ENCODE results near the gene MIER3.

Gene MIER3

GRCh38 chr5:56898213-56898612 lies 53.7 kb downstream of the MIER3 start:
- DNase-seq (ENCODE audit: low read depth in 2 of 2), result no peak

DNA sequence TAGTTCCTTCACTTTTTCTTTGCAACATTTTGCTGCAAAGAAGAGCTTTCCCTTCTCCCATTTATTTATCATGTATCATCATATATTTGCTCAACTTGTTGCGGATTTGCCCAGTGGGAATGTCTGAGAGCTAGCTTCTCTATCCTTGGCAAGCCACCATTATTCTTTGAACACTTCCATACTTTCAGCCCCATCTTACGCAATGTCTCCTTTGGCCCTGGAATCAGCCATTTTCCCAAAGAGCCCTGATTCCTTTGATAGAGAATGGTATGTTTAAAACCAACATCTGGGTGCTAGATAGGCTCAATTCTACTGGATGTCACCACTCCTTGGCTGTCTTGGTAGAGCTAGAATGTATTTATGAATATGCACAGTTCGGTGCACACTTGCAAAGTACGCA lies 55.2 kb downstream of the MIER3 start:
- no peak for DNase-seq (ENCODE audit: low read depth in 2 of 2)

DNA sequence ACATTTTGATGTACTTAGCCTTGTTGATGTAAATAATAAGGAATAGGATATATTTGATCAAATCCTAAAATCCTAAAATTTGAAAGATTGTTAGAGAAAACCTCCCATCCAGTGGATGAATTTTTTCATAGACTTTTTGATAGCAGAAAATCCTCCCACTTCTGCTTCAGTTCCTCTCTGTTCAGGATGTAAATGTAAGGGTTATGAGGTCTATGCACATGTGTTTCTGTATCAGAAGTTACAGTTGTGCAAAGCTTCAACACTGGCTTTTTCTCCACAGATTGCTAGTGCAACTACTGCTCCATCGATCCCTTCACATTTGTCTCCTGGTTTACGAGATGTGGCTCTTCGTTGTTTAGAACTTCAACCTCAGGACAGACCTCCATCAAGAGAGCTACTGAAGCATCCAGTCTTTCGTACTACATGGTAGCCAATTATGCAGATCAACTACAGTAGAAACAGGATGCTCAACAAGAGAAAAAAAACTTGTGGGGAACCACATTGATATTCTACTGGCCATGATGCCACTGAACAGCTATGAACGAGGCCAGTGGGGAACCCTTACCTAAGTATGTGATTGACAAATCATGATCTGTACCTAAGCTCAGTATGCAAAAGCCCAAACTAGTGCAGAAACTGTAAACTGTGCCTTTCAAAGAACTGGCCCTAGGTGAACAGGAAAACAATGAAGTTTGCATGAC lies 58.5 kb downstream of the MIER3 start:
- DNase-seq (ENCODE audit: low read depth in 2 of 2), result no peak

- DNase-seq (ENCODE audit: low read depth in 2 of 2), result no peak
Measured at GRCh38 chr5:56881571-56881970, 70.4 kb downstream of the MIER3 start.

DNA sequence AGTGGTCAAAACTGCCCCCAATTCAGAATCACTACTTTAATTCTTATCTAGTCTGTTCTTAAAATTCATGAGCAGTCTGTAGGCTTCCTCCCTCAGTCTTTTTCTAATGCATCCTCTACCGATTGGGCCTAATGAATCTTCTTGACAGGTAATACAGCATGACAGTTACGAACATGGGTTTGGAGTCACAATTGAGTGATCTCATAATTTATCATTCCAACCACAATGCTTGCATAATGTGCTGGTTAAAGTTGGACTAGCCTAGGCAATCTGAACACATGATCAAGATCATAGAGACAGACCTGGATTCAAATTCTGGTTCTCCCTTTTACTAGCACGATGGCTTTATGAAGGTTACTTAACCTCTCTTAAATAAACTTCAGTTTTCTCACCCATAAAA lies 75.6 kb downstream of the MIER3 start:
- no peak for DNase-seq (ENCODE audit: low read depth in 2 of 2)

- DNase-seq (ENCODE audit: low read depth in 2 of 2), result no peak
Measured at GRCh38 chr5:56873056-56873455, 78.9 kb downstream of the MIER3 start.

GRCh38 chr5:56871777-56872176 lies 80.1 kb downstream of the MIER3 start:
- DNase-seq (ENCODE audit: low read depth in 2 of 2), result no peak

Measured in stimulated activated CD4-positive, alpha-beta T cell treated with anti-CD3 and anti-CD28 coated beads, Interleukin-15, amount 100 ng/mL, for 48 hours (primary cell).